ENCODE data around the gene PKP2.

PKP2 gene

DNA sequence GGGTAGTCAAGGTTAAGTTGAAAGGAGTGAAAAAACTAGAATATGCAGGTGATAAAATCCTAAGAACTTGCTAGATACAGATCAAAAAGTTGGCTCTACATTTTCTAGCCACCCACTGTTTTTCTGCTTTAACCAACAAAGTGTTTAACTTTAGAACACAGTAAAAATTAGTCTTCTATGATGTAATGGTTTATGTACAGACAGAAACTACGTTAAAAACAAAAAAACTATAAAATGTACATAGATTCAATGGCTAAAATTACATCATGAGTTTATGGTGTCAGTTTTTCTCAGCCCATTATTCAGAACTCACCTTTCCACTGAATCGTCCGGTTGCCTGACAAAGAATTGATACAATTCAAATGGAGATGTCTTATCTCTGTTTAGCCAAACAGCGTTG is 143.0 kb downstream of the PKP2 start:
- DNase-seq (ENCODE audit: low read depth) = no peak

DNA sequence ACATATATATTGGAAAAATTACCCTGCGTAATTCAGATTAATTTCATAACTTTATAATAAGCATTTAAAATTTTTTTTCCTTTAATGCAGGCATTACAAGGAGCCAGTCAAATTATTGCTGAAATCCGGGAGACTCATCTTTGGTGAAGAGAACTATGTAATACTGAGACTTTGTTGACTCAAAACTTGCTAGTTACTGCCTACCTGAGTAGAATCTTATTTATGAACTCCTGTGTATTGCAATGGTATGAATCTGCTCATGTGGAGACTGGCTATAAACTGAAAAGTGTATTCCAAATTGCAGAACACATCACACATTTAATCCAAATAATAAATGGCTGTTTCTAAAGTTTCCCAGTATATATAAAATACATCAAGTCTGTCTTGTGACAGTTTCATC is 153.3 kb downstream of the PKP2 start:
- DNase-seq (ENCODE audit: low read depth) = no peak

DNA sequence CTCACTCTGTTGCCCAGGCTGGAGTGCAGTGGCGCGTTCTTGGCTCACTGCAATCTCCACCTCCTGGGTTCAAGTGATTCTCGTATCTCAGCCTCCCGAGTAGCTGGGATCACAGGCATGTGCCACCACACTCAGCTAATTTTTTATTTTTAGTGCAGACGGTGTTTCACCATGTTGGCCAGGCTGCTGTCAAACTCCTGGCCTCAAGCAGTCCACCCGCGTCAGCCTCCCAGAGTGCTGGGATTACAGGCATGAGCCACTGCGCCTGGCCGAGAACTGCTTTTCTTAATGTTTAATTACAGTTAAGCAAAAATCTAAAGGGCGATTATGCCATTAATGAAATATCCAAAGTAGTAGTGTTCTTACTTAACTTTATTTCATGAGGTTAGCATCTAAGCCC is 154.4 kb downstream of the PKP2 start:
- DNase-seq (ENCODE audit: low read depth) = no peak
